ENCODE measurements around the gene CCDC178. TPM values are rescaled to one million over a fixed set of nuclear protein-coding genes. Genes with fewer than 3 reads are reported as not detected.

Gene CCDC178
- polyA plus RNA-seq, 3 donors = 0.48 to 12.9 (median 6.1) TPM

GRCh38 chr18:32909798-32910561 is 530.5 kb downstream of the CCDC178 start:
- WGBS, 3 donors = 42 to 67% (median 60%) methylated on average over 5 of the region's 5 CpGs

GRCh38 chr18:32908424-32908805 is 532.1 kb downstream of the CCDC178 start:
- 77 to 89% (median 87%) methylated on average over 7 of the region's 7 CpGs for WGBS, 3 donors
- no peak overlapping the region for H3K27ac ChIP-seq (ENCODE audit: low read depth, low read length)

More at GRCh38 chr18:32909798-32910561, 530.5 kb downstream of the CCDC178 start:
- H3K27ac ChIP-seq (ENCODE audit: low read depth, low read length) = no peak overlapping the region

- no peak overlapping the region for H3K27ac ChIP-seq (ENCODE audit: low read depth, low read length)
- WGBS, 3 donors = 76 to 92% (median 88%) methylated on average over 12 of the region's 12 CpGs
Measured at GRCh38 chr18:32907648-32908423, 532.7 kb downstream of the CCDC178 start.

GRCh38 chr18:32907311-32907585 is 533.3 kb downstream of the CCDC178 start:
- WGBS, 3 donors = 77 to 87% (median 79%) methylated on average over 3 of the region's 3 CpGs
- H3K27ac ChIP-seq (ENCODE audit: low read depth, low read length) = no peak overlapping the region

- no peak overlapping the region for H3K27ac ChIP-seq (ENCODE audit: low read depth, low read length)
- WGBS, 3 donors = 83 to 88% (median 87%) methylated on average over 10 of the region's 10 CpGs
Measured at GRCh38 chr18:32906506-32907310, 533.8 kb downstream of the CCDC178 start.

GRCh38 chr18:32905651-32906050 is 534.9 kb downstream of the CCDC178 start:
- 91 to 97% (median 95%) methylated on average over 5 of the region's 5 CpGs for WGBS, 3 donors

GRCh38 chr18:32902568-32903330 is 537.8 kb downstream of the CCDC178 start:
- 63 to 85% (median 68%) methylated on average over 3 of the region's 3 CpGs for WGBS, 3 donors
- no peak overlapping the region for H3K27ac ChIP-seq (ENCODE audit: low read depth, low read length)

More at GRCh38 chr18:32905651-32906050, 534.9 kb downstream of the CCDC178 start:
- no peak overlapping the region for H3K27ac ChIP-seq (ENCODE audit: low read depth, low read length)

GRCh38 chr18:32899819-32900218 is 540.7 kb downstream of the CCDC178 start:
- 55 to 77% (median 62%) methylated on average over 3 of the region's 3 CpGs for WGBS, 3 donors
- H3K27ac ChIP-seq (ENCODE audit: low read depth, low read length) = no peak overlapping the region

GRCh38 chr18:32896776-32897547 is 543.6 kb downstream of the CCDC178 start:
- WGBS, 3 donors = 62 to 69% (median 65%) methylated on average over 4 of the region's 4 CpGs
- H3K27ac ChIP-seq (ENCODE audit: low read depth, low read length) = no peak overlapping the region

GRCh38 chr18:32893915-32894314 is 546.6 kb downstream of the CCDC178 start:
- no peak overlapping the region for H3K27ac ChIP-seq (ENCODE audit: low read depth, low read length)
- 84 to 86% (median 85%) methylated on average over 7 of the region's 7 CpGs for WGBS, 3 donors

GRCh38 chr18:32891797-32892196 is 548.7 kb downstream of the CCDC178 start:
- no peak overlapping the region for H3K27ac ChIP-seq (ENCODE audit: low read depth, low read length)
- WGBS, 3 donors = 43 to 85% (median 82%) methylated on average over 3 of the region's 3 CpGs

GRCh38 chr18:32891130-32891529 is 549.4 kb downstream of the CCDC178 start:
- WGBS, 3 donors = 86 to 89% (median 87%) methylated on average over 2 of the region's 2 CpGs
- H3K27ac ChIP-seq (ENCODE audit: low read depth, low read length) = no peak overlapping the region

GRCh38 chr18:32889615-32890593 is 550.6 kb downstream of the CCDC178 start:
- WGBS, 3 donors = 88 to 94% (median 89%) methylated on average over 8 of the region's 8 CpGs
- H3K27ac ChIP-seq (ENCODE audit: low read depth, low read length) = no peak overlapping the region

- no peak overlapping the region for H3K27ac ChIP-seq (ENCODE audit: low read depth, low read length)
- WGBS, 3 donors = 71 to 83% (median 79%) methylated on average over 2 of the region's 2 CpGs
Measured at GRCh38 chr18:32888306-32888705, 552.2 kb downstream of the CCDC178 start.
